OCI-LY3 (cell line): ENCODE results near the gene TSPAN15.

Experiments used
- H2AFZ ChIP-seq: fragments of 200-600, 300-600 bp; shearing (Covaris generic); 2 replicates; pipeline ENCODE4 v1.6.0; 2014; ENCODE audit warnings: antibody characterized with exemption, low read depth, low read length
- H3K27ac ChIP-seq: fragments of 200-600, 300-600 bp; sonication (generic); 2 replicates; pipeline ENCODE4 v1.5.1; 2014; ENCODE audit warnings: mild to moderate bottlenecking, low read length, moderate library complexity, mixed read lengths
- H3K27me3 ChIP-seq: fragments of 200-600, 300-600 bp; sonication (generic); 2 replicates; pipeline ENCODE4 v1.6.1; 2014; ENCODE audit warnings: low read depth, low read length, mixed read lengths
- H3K36me3 ChIP-seq: fragments of 200-600, 300-600 bp; sonication (generic); replicated peaks from 2 replicates; pipeline ENCODE3; 2014; ENCODE audit warnings: low read depth, low read length, mixed read lengths
- H3K4me1 ChIP-seq: fragments of 300-600, 200-600 bp; sonication (generic); 2 replicates; pipeline ENCODE4 v1.6.1; 2014; ENCODE audit warnings: low read length, mixed read lengths
- H3K4me2 ChIP-seq: fragments of 200-600, 300-600 bp; sonication (generic); 2 replicates; pipeline ENCODE4 v1.6.1; 2014; ENCODE audit warnings: low read length, mixed read lengths
- H3K4me3 ChIP-seq: fragments of 300-600, 200-600 bp; sonication (generic); 2 replicates; pipeline ENCODE4 v1.5.1; 2014; ENCODE audit warnings: antibody characterized with exemption, mild to moderate bottlenecking, low read length, moderate library complexity
- H3K79me2 ChIP-seq: fragments of 300-600, 200-600 bp; shearing (Covaris generic); 2 replicates; pipeline ENCODE4 v1.6.1; 2014; ENCODE audit warnings: mild to moderate bottlenecking, low read length, mixed read lengths
- H3K9ac ChIP-seq: fragments of 300-600, 200-600 bp; shearing (Covaris generic); 2 replicates; pipeline ENCODE4 v1.6.0; 2014; ENCODE audit warnings: mild to moderate bottlenecking, low read length, moderate library complexity
- H3K9me3 ChIP-seq: fragments of 200-600, 300-600 bp; shearing (Covaris generic); 2 replicates; pipeline ENCODE4 v1.6.1; 2014; ENCODE audit warnings: low read length, mixed read lengths; ENCODE audit not compliant: insufficient read depth
- H4K20me1 ChIP-seq: fragments of 200-600, 300-600 bp; sonication (generic); 2 replicates; pipeline ENCODE4 v1.6.1; 2016; ENCODE audit warnings: low read length, mixed read lengths; ENCODE audit not compliant: insufficient read depth
- CTCF ChIP-seq: fragments of 200-600, 300-600 bp; sonication (generic); IDR thresholded peaks from 2 replicates; pipeline ENCODE4 v1.5.1; 2014; ENCODE audit warnings: antibody characterized with exemption, low read length, low read depth
- EZH2phosphoT487 ChIP-seq: fragments of 200-600 bp; shearing (Covaris generic); IDR thresholded peaks from 2 replicates; pipeline ENCODE4 v1.6.1; 2018; ENCODE audit warnings: antibody characterized with exemption, mixed run types, low read depth

TSPAN15 gene

DNA sequence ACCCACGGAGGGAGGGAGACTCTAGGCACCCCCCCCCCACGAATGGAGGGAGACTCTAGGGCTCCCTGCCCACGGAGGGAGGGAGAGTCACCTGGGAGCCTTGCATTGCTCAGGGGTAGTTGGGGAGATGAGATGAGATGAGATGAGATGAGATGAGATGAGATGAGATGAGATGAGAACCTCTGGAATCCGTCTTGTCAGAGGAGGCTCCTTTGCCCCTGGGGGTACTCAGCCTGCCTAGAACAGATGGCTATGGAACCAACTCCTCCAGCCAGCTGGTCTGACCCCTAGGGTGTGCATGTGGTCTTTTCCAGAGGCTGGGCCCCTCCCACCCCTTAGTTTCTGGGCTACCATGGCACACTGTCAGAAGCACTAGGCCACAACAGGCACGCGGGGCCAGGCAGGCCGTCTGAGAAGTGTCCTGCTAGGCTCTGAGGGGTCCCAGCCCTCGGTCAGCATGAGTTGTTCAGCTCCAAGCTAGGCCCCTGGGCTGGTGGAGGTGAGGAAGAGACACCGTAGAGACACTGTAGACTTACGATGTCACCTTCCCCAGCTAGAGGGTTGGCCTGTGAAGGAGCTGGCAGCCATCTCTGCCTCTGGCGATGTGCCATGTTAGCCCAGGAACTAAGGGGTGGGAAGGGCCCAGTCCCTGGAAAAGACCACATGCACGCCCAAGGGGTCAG is 8.8 kb downstream of the TSPAN15 start:
- H3K27me3 ChIP-seq, result no peaks in the 10 kb centered on the region
- H3K9ac ChIP-seq, result no peak overlapping the region
- TF ChIP-seq EZH2phosphoT487 (no peak), CTCF (no peak)
- H3K4me2 ChIP-seq, result no peak overlapping the region
- H3K4me1 ChIP-seq, result peaks cover 4% of the 10 kb centered on the region; the same call in 1 of the 2 replicates
- H3K4me3 ChIP-seq, result no peak overlapping the region
- no peaks in the 10 kb centered on the region for H3K79me2 ChIP-seq
- H4K20me1 ChIP-seq, result no peaks in the 10 kb centered on the region
- H3K27ac ChIP-seq, result no peak overlapping the region
- no peaks in the 10 kb centered on the region for H3K9me3 ChIP-seq
- no peaks in the 10 kb centered on the region for H3K36me3 ChIP-seq
- no peak overlapping the region for H2AFZ ChIP-seq

GRCh38 chr10:69460576-69461242 is 9.4 kb downstream of the TSPAN15 start:
- peaks cover 4% of the 10 kb centered on the region; the same call in 1 of the 2 replicates for H3K4me1 ChIP-seq
- H3K9me3 ChIP-seq, result no peaks in the 10 kb centered on the region

DNA sequence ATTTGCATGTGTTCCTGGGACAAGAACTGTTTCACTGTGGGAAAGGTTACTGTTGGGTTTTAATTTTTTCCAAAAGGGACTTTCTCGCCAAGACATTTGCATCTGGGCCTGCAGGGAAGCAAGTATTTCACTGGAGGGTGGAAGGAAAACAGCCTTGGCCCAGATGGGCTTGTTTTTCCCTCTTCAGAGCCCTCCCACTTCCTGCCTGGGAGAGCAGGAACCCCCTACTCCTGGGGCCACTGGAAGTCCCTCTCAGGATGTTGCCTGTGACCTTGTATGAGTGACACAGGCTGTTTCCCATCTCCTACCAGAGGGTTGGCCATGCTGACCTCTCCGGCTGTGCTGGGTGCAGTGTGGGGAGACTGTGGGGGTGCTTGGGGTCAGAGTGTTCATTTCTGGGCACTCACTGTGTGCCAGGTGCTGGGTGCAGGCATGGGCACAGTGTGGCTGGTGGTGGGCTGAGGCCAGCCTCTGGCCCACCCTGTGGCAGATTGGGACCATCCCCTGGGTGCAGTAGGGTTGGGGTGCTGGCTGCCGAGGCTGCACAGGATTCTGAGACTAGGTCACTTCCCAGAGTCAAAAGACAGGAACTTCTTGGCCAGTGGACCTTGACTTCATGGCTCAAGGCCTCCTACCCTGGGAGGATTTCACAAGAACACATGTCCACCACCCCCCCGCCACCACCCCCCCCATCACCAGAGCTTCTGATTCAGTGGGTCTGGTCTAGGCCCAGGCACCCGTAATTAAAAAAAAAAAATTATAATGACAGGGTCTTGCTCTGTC is 10.2 kb downstream of the TSPAN15 start:
- TF ChIP-seq CTCF, result no peak
- TF ChIP-seq EZH2phosphoT487, result no peak
- Histone ChIP-seq H2AFZ (no peak overlapping the region), H3K79me2 (no peaks in the 10 kb centered on the region), H3K9me3 (no peaks in the 10 kb centered on the region), H3K4me3 (no peak overlapping the region), H4K20me1 (no peaks in the 10 kb centered on the region), H3K9ac (no peak overlapping the region), H3K27ac (no peak overlapping the region), H3K36me3 (no peaks in the 10 kb centered on the region), H3K4me1 (peaks cover 4% of the 10 kb centered on the region; the same call in 1 of the 2 replicates), H3K27me3 (no peaks in the 10 kb centered on the region), H3K4me2 (no peak overlapping the region)

More at GRCh38 chr10:69460576-69461242, 9.4 kb downstream of the TSPAN15 start:
- Histone ChIP-seq H3K4me3 (no peak overlapping the region), H4K20me1 (no peaks in the 10 kb centered on the region), H3K79me2 (no peaks in the 10 kb centered on the region), H3K27ac (no peak overlapping the region), H3K27me3 (no peaks in the 10 kb centered on the region), H3K36me3 (no peaks in the 10 kb centered on the region), H3K4me2 (no peak overlapping the region), H2AFZ (no peak overlapping the region), H3K9ac (no peak overlapping the region)
- TF ChIP-seq CTCF (no peak), EZH2phosphoT487 (no peak)

DNA sequence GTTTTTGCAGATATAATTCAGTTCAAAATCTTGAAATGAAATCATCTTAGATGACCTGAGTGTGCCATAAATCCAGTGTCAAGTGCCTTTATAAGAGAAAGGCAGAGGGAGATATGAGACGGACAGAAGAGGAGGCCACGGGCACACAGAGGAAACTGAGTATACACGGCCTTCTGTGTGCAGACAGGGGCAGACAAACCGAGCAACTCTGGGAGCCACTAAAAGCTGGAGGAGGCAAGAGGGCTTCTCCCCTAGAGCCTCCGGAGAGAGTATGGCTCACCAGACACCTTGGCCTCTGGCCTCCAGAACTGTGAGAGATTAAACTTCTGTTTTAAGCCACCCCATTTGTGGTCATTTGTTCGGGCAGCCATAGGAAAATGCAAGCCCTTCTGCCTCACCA is 12.6 kb downstream of the TSPAN15 start:
- H3K27ac ChIP-seq, result no peak overlapping the region

More for the DNA sequence above, 12.6 kb downstream of the TSPAN15 start:
- Histone ChIP-seq H3K27me3 (no peaks in the 10 kb centered on the region), H2AFZ (no peak overlapping the region), H3K4me3 (no peak overlapping the region), H3K9ac (no peak overlapping the region), H4K20me1 (no peaks in the 10 kb centered on the region), H3K4me1 (no peaks in the 10 kb centered on the region), H3K4me2 (no peak overlapping the region), H3K36me3 (no peaks in the 10 kb centered on the region), H3K9me3 (no peaks in the 10 kb centered on the region), H3K79me2 (no peaks in the 10 kb centered on the region)
- no peak for TF ChIP-seq EZH2phosphoT487
- TF ChIP-seq CTCF, result no peak
